Vagina (tissue), 2 donors: ENCODE results near the gene TMEM39B.

Source experiments
- POLR2A ChIP-seq, 2 donors: fragments of 450-650 bp; IDR thresholded peaks; one replicate each; pipeline ENCODE4 v1.6.1; 2017; ENCODE audit warnings: antibody characterized with exemption in 2 of 2, mild to moderate bottlenecking in 2 of 2, moderate library complexity in 2 of 2
- TF ChIP-seq, protein P1 (sequence below), 3 experiments: fragments of 450-650 bp in 2 of 3; fragments of 200-600 bp in 1 of 3; sonication (generic) in 1 of 3; IDR thresholded peaks; one replicate each; pipeline ENCODE4 v1.5.1; 2017 to 2019; ENCODE audit warnings: antibody characterized with exemption in 3 of 3, mild to moderate bottlenecking in 2 of 3, moderate library complexity in 2 of 3

DNA sequence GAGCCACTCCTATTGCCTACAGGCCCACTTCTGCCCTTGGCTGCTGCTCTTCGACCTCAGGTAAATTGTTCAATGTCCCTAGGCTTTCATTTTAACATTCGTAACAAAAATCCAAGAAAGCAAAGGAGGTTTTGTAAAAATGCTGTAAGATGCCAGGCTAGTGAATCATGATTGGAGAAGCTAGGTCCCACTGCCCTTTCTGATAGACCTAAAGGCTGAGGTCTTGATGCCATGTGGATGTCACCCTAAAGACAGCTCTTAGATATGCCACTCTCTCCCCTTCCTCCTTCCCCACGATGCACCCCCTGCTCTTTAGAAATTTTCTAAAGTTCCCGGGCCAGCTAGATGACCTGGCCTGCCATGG, 9.9 kb upstream of the TMEM39B start:
- TF ChIP-seq, protein P1, sequence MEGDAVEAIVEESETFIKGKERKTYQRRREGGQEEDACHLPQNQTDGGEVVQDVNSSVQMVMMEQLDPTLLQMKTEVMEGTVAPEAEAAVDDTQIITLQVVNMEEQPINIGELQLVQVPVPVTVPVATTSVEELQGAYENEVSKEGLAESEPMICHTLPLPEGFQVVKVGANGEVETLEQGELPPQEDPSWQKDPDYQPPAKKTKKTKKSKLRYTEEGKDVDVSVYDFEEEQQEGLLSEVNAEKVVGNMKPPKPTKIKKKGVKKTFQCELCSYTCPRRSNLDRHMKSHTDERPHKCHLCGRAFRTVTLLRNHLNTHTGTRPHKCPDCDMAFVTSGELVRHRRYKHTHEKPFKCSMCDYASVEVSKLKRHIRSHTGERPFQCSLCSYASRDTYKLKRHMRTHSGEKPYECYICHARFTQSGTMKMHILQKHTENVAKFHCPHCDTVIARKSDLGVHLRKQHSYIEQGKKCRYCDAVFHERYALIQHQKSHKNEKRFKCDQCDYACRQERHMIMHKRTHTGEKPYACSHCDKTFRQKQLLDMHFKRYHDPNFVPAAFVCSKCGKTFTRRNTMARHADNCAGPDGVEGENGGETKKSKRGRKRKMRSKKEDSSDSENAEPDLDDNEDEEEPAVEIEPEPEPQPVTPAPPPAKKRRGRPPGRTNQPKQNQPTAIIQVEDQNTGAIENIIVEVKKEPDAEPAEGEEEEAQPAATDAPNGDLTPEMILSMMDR (IDR thresholded peaks at IDR 0.05) = no peak
- no peak for TF ChIP-seq POLR2A (IDR thresholded peaks at IDR 0.05)
